Measurements from ENCODE around the gene TMPRSS9. TPM values are rescaled to one million over a fixed set of nuclear protein-coding genes. Genes with fewer than 3 reads are reported as not detected.

The TMPRSS9 gene
- total and polyA plus RNA-seq, 2 of the 13 experiments (the other 11 are each of a cell fraction or from before 2014, with no cell fraction given), result 2.5 to 5.2 TPM

GRCh38 chr19:2394442-2395292 lies 34.6 kb downstream of the TMPRSS9 start (continued):
- TF ChIP-seq FOXO1 (CRISPR knock-in tag; IDR thresholded peaks at IDR 0.05) (peak; percentile 31; the same call in 1 of the 2 replicates), DPF2 (CRISPR knock-in tag; IDR thresholded peaks at IDR 0.05; ENCODE audit: borderline replicate concordance, low read depth) (no peak), TRIM22 (IDR thresholded peaks at IDR 0.05) (no peak), TMF1 (CRISPR knock-in tag; IDR thresholded peaks at IDR 0.05; ENCODE audit: low read depth) (no peak), ZNF160 (CRISPR knock-in tag; IDR thresholded peaks at IDR 0.05) (no peak), MBNL3 (CRISPR knock-in tag; conservative IDR thresholded peaks at IDR 0.05) (no peak), ZFY (CRISPR knock-in tag; IDR thresholded peaks at IDR 0.05) (no peak), KLF16 (CRISPR knock-in tag; IDR thresholded peaks at IDR 0.05) (peak in 1 of 2 experiments; percentile 62; a peak in 2 of 4 replicates), ZNF768 (CRISPR knock-in tag; IDR thresholded peaks at IDR 0.05) (no peak), IRF9 (CRISPR knock-in tag; IDR thresholded peaks at IDR 0.05; ENCODE audit: borderline replicate concordance) (no peak), NFKBIZ (CRISPR knock-in tag; IDR thresholded peaks at IDR 0.05) (no peak; the same call in 1 of the 2 replicates), ATF5 (CRISPR knock-in tag; IDR thresholded peaks at IDR 0.05; ENCODE audit: low read depth) (no peak), ZNF543 (CRISPR knock-in tag; IDR thresholded peaks at IDR 0.05) (no peak), ZNF30 (CRISPR knock-in tag; IDR thresholded peaks at IDR 0.05) (no peak), MXD1 (CRISPR knock-in tag; IDR thresholded peaks at IDR 0.05) (no peak), ZNF407 (CRISPR knock-in tag; IDR thresholded peaks at IDR 0.05; ENCODE audit: not compliant biosample characterization) (no peak), NCOR1 (IDR thresholded peaks at IDR 0.05; ENCODE audit: borderline replicate concordance, low read length) (peak; percentile 76; the same call in 1 of the 2 replicates)
